Transverse colon (tissue), 4 donors: ENCODE data around the gene ARHGEF4. TPM values are rescaled to one million over a fixed set of nuclear protein-coding genes. Genes with fewer than 3 reads are reported as not detected.
A peak's percentile ranks its signal among the peaks of the same experiment; 100 is the strongest.

ENCODE experiments used
- DNase-seq: peaks from one replicate; pipeline ENCODE4 v3.0.0-alpha.2; 2019
- H3K27ac ChIP-seq, 4 donors: fragments of 200-600 bp; sonication (generic); 2 replicates each; pipeline ENCODE4 v1.5.1; 2016 to 2018; ENCODE audit warnings: inconsistent platforms in 4 of 4
- H3K27me3 ChIP-seq: fragments of 200-600 bp; sonication (generic); 2 replicates; pipeline ENCODE4 v1.5.1; 2017; ENCODE audit warnings: inconsistent platforms
- H3K36me3 ChIP-seq, 4 donors: fragments of 200-600 bp; sonication (generic); 2 replicates each; pipeline ENCODE4 v1.5.1; 2017 to 2019; ENCODE audit warnings: inconsistent platforms in 4 of 4
- H3K4me1 ChIP-seq, 4 donors: fragments of 200-600 bp; sonication (generic); 2 replicates each; pipeline ENCODE4 v1.5.1; 2017 to 2020; ENCODE audit warnings: inconsistent platforms in 4 of 4
- H3K4me3 ChIP-seq, 4 donors: fragments of 200-600 bp; sonication (generic); 1 replicate in 1 of 4; 2 replicates in 3 of 4; pipeline versions ENCODE4 v1.5.1 to v1.6.1; 2017 to 2019; ENCODE audit warnings: inconsistent platforms in 4 of 4
- H3K9me3 ChIP-seq, 2 donors: fragments of 200-600 bp; sonication (generic); 2 replicates each; pipeline ENCODE4 v1.5.1; 2017 to 2019; ENCODE audit warnings: inconsistent platforms in 2 of 2
- CTCF ChIP-seq, 5 experiments: fragments of 200-600 bp in 3 of 5; fragments of 450-650 bp in 2 of 5; sonication (generic) in 3 of 5; IDR thresholded peaks; 1 replicate in 2 of 5; 2 replicates in 3 of 5; pipeline ENCODE4 v1.5.1; 2016 to 2017; ENCODE audit warnings: antibody characterized with exemption in 5 of 5, inconsistent platforms in 3 of 5, mild to moderate bottlenecking in 2 of 5, moderate library complexity in 1 of 5
- EP300 ChIP-seq: sonication (generic); formaldehyde crosslinking; IDR thresholded peaks from one replicate; pipeline ENCODE4 v1.6.1; 2017; ENCODE audit warnings: antibody characterized with exemption, low read depth
- POLR2A ChIP-seq: fragments of 450-650 bp; IDR thresholded peaks from one replicate; pipeline ENCODE4 v1.6.1; 2016; ENCODE audit warnings: antibody characterized with exemption, mild to moderate bottlenecking, moderate library complexity
- POLR2AphosphoS5 ChIP-seq, 3 donors: sonication (generic); formaldehyde crosslinking; IDR thresholded peaks; one replicate each; pipeline ENCODE4 v1.6.1; 2016; ENCODE audit warnings: antibody characterized with exemption in 3 of 3
- WGBS, 2 donors: methylation state at CpG; one replicate each; pipeline ENCODE4 v1.1.5; 2018; ENCODE audit warnings: low coverage in 1 of 2; 5-methylcytosine and 5-hydroxymethylcytosine counted together
- in situ Hi-C, 4 donors: fragments of 200-750 bp; cut with MboI; loops; one replicate each; pipeline versions ENCODE4 v1.15.0 to v1.15.1; 2017; ENCODE audit warnings: low sequenced_read_pairs in 3 of 4, low pct_ligation_motif_present in 1 of 4, low pct_unique_long_range_greater_than_20kb in 1 of 4
- intact Hi-C: fragments of 100-400 bp; cut with DNase I; formaldehyde crosslinking; loops from one replicate; pipeline ENCODE4 v1.15.1; 2023; ENCODE audit warnings: low total_unique reads
- total RNA-seq, 4 donors: library from RNA; depleted of rRNA; stranded (reverse); fragments of >200 nt; gene quantifications; one replicate each; pipeline ENCODE4 v1.1.0, GENCODE V29; 2016

The ARHGEF4 gene
- total RNA-seq, 4 donors from 2014 or later = 1.2 to 16.8 (median 1.7) TPM

DNA sequence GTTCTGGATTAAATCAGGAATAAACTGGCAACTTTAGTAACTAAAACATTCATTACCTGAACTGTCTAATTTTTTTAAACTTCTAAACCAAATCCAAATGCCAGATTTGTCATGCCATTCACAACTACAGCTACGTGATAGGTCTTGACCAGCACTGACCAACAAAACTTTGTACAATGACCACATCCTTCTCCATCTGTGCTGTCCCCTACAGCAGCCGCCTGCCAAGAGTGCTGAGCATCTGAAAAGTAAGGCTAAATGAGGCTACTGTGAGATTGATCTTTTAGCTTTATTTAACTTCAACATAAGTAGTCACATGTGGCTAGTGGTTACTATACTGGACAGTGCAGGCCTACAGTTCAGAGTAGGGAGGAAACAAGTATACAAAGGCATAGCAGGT, 248.9 kb downstream of the ARHGEF4 start:
- Histone ChIP-seq H3K27me3 (no peaks in the 10 kb centered on the region), H3K9me3 (no peaks in the 10 kb centered on the region), H3K4me1 (peaks cover 0 to 16% (median 7%) of the 10 kb centered on the region in 4 donors), H3K36me3 (peaks cover 0 to 36% (median 17%) of the 10 kb centered on the region in 4 donors), H3K4me3 (no peak overlapping the region), H3K27ac (no peak overlapping the region)
- DNase-seq = no peak
- 61 to 68% methylated on average over 2 of the region's 2 CpGs for WGBS, 2 donors
- in situ Hi-C loops = loop anchor here in 1 of 4 donors (25.0 kb wide), 1 partner anchor 748 kb away; the partner anchor contains the start of gene IMP4
- intact Hi-C loops = no loop called here
- TF ChIP-seq POLR2AphosphoS5 (IDR thresholded peaks at IDR 0.05) = no peak
- no peak for TF ChIP-seq POLR2A
- TF ChIP-seq CTCF (IDR thresholded peaks at IDR 0.05) = no peak
- TF ChIP-seq EP300 = no peak

DNA sequence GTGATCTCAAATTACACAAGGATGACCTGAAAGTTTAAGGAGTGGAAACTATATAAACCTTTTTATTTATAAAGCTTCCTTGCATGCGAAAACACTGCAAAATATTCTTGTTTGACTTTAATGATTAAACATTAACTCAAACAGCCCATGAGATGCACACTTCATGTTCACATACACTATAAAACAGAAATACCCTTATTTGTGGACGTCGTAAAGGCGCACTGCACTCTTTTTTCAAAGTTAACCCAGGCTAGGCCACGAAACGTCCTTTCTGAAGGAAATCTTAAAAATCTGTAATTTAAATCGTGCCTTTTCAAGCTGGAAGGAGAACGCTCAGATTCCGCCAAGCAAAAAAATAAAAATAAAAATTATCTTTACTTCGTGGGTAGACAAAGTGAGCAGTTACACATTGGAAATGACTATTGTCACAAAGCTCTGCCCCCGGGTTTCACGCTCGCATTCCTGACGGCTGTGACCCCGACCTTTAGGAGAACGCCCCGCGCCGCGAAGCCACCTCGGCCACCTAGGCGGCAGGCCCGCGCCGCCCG, 255.8 kb downstream of the ARHGEF4 start:
- 0 to 1% methylated on average over 9 to 22 of the region's 26 CpGs for WGBS, 2 donors
- intact Hi-C loops (no loop called here), in situ Hi-C loops (loop anchor here in 1 of 4 donors (25.0 kb wide), 1 partner anchor 755 kb away; the partner anchor contains the start of gene IMP4)
- peaks cover 11 to 23% (median 18%) of the 10 kb centered on the region in 4 donors for H3K4me1 ChIP-seq
- H3K36me3 ChIP-seq = peaks cover 0 to 14% (median 2%) of the 10 kb centered on the region in 4 donors
- no peak for TF ChIP-seq EP300
- peak in 1 of 3 donors; percentile 5 for TF ChIP-seq POLR2AphosphoS5 (IDR thresholded peaks at IDR 0.05)
- no peak for TF ChIP-seq CTCF (IDR thresholded peaks at IDR 0.05)
- no peak for TF ChIP-seq POLR2A
- DNase-seq = no peak
- H3K4me3 ChIP-seq = peak overlapping the region; percentile 71 to 93 (median 86)
- no peaks in the 10 kb centered on the region for H3K27me3 ChIP-seq
- H3K9me3 ChIP-seq = no peaks in the 10 kb centered on the region
- peak overlapping the region; percentile 96 to 98 (median 97) for H3K27ac ChIP-seq

DNA sequence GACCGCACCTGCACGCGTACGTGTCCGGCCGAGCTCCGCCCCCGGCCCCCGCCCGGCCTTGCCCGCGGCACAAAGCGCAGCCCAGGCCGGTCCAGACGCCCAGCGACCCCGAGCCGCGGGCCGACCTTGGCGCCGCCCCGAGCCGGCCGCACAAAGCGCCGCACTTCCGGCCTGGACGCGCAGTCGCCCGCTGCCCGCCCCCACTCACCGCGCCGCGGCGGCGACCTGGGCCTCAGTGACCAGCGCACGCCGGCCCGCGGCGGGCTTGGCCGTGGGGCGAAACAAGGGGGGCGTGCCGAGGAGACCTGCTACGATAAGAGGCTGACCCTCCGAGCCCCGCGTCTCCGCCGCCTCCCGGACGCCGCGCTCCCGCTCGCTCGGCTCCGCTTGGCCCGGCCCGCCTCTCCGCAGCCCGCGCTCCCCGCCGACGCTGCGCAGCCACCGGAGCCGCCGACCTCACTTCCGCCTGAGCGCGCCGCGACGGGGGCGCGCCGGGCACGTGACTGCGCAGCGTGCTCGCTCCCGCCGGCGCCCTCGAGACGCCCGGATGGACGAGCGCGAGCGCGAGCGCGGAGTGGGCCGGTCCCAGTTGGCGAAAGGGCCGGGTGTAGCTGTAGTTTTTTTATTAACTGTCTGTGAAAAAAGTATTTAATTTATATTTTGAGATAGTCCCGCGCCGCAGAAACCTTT, 256.4 kb downstream of the ARHGEF4 start, which contains the start of gene FAM168B:
TSS of gene FAM168B (minus strand) at position 455 of the 690 bp plus-strand sequence. CDS start 10,814 bp downstream, outside the sequence.
- intact Hi-C loops = no loop called here
- H3K27ac ChIP-seq = peak within 1 kb of the TSS; percentile 96 to 98 (median 97)
- no peaks in the 10 kb centered on the region for H3K27me3 ChIP-seq
- TF ChIP-seq POLR2A (peak; percentile 82), EP300 (no peak), CTCF (IDR thresholded peaks at IDR 0.05) (no peak), POLR2AphosphoS5 (IDR thresholded peaks at IDR 0.05) (peak; percentile 55 to 95 (median 85))
- 1% methylated on average over 46 of the region's 107 CpGs; no CpG with 5 or more reads in 1 of the 2 donors for WGBS, 2 donors
- peaks cover 0 to 9% (median 0%) of the 10 kb centered on the region in 4 donors for H3K36me3 ChIP-seq
- H3K9me3 ChIP-seq = no peaks in the 10 kb centered on the region
- peaks cover 11 to 23% (median 18%) of the 10 kb centered on the region in 4 donors for H3K4me1 ChIP-seq
- in situ Hi-C loops = loop anchor here in 1 of 4 donors (25.0 kb wide), 1 partner anchor 756 kb away; the partner anchor contains the start of gene IMP4
- H3K4me3 ChIP-seq = peak within 1 kb of the TSS; percentile 71 to 93 (median 86)
- DNase-seq = peak; percentile 91
